D341Med (cell line): Measurements from ENCODE around the gene TEX13A.
"Not testable (repeated sequence)": the region's sequence is repeated elsewhere in the genome, so short reads cannot be mapped to it uniquely, and the experiment has no call there.

Source experiments
- DNase-seq: peaks from one replicate; pipeline ENCODE4 v3.0.0; 2012; ENCODE audit warnings: low spot score

The TEX13A gene

GRCh38 chrX:105220636-105221035 is at the start of gene TEX13A:
Gene TEX13A (minus strand): TSS chrX:105220694. CDS start chrX:105220397, 297 bp downstream.
- DNase-seq = no peak

GRCh38 chrX:105269386-105269785 is 48.9 kb upstream of the TEX13A start:
- no peak for DNase-seq

DNA sequence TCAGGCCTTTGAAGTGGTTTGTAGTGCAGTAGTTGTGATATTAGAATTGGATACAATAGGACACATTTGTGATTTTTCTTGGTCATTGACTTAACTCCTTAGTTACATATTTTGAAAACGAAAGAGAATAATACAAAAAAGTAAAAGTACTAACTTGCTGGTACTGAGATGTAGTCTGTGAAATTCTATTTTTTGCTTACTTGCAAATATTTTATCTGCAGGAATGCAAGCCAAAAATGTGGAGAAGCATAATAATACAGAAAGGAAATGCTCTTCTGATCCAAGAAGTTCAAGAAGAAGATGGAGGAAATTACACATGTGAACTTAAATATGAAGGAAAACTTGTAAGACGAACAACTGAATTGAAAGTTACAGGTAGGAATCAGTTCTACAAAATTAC is 46.7 kb upstream of the TEX13A start:
- no peak for DNase-seq

- no peak for DNase-seq
These were observed 46.0 kb upstream of the TEX13A start for GRCh38 chrX:105266456-105266855.

DNA sequence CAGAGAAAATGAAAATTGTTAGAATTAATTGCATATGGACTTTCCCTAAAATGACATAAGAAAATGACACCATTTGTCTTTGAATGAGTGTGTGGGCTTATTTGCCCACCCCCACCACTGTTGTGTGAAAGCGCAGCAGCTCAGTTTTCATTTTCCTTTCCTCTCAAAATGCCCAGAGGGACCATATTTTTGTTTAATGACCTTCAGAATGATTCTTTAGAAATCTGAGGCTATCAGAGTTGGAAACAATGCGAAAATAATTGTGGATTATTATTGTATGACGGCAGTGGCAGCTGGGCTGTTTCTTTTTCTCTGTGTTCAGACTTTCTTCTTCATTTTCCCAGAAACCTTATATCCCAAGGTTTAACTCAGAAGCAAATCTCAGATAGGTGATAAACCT is 44.6 kb upstream of the TEX13A start:
- DNase-seq = no peak

GRCh38 chrX:105263801-105264200 is 43.3 kb upstream of the TEX13A start:
- DNase-seq = no peak

- no peak for DNase-seq
These were observed 42.7 kb upstream of the TEX13A start for GRCh38 chrX:105263171-105263570.

- no peak for DNase-seq
These were observed 40.0 kb upstream of the TEX13A start for GRCh38 chrX:105260291-105261043.

GRCh38 chrX:105241056-105241455 is 20.6 kb upstream of the TEX13A start:
- DNase-seq = no peak

GRCh38 chrX:105237407-105237806 is 16.9 kb upstream of the TEX13A start:
- not testable (repeated sequence) for DNase-seq

DNA sequence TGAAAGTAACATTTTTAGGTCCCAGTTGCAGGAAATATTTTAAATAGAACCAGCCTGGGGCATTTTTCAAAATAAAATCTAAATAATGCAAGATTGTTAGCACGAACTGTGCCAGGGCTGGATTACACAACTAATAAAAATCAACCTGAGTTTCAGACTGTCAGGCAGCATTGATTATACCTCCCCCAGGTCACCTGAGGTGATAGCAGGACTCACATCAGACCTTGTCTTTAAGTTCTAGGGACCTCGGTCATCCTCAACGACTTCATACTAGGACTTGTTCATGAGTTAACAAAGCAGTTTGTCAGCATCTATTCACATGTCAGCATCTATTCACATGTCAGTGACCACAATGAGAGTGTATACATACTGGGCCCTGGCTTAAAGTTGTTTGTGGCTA is 8.7 kb upstream of the TEX13A start:
- no peak for DNase-seq

DNA sequence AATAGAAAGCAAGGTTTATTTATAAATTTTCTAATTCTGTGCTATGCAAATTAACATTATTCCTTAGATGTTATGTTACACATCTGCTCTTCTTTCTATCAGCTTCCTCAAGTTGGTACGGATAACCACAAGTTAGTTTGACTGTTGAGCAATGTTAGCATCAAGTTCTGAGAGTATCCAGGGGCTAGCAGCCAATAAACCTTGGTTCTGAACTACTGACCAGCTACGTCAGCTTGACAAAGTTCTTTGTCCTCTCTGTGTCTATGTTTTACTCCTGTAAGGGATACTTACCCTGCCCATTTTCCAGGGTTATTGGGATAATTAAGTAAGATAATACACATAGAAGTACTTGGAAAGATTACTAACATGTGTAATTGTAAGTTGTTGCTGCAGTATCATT is 8.1 kb upstream of the TEX13A start:
- DNase-seq = no peak

DNA sequence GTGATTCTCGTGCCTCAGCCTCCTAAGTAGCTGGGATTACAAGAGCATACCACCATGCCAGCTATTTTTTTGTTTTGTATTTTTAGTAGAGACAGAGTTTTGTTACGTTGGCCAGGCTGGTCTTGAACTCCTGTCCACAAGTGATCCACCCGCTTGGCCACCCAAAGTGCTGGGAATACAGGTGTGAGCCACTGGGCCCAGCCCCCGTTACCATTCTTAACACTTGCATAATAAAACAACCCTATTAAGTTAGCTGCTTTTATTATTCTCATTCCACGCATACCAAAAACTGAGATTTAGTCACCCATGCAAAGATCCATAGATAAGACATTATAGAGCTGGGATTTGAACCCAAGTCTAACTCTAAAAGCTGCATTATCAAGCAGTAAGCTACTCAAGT is 6.0 kb upstream of the TEX13A start:
- DNase-seq = no peak

- DNase-seq = no peak
These were observed 880 bp upstream of the TEX13A start for GRCh38 chrX:105221374-105221773.

- DNase-seq = no peak
These were observed 766 bp downstream of the TEX13A start for GRCh38 chrX:105219454-105220401.

- DNase-seq = no peak
These were observed 9.4 kb downstream of the TEX13A start for GRCh38 chrX:105211066-105211575.

- no peak for DNase-seq
These were observed 10.2 kb downstream of the TEX13A start for GRCh38 chrX:105210258-105210657.

DNA sequence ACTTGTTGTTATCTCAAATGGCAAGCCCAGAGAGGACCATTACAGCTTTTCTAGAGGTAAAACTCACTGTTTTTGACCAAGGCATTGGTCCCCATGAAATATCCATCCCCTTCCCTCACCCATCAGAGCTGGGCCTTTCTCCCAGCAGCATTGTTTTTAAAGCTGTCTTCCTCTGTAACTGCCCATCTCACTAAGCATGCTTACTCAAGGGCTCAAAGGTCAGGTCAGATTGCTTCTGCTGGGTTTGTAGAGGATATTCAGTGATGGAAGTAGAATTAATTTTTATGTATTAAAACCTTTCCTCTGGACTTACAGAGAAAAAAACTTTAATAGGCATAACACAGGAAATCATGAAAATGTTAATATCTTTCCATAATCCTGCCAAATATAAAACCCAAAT is 11.1 kb downstream of the TEX13A start:
- DNase-seq = no peak

- peak; percentile 38 for DNase-seq
These were observed 28.6 kb downstream of the TEX13A start for GRCh38 chrX:105191878-105192277.

DNA sequence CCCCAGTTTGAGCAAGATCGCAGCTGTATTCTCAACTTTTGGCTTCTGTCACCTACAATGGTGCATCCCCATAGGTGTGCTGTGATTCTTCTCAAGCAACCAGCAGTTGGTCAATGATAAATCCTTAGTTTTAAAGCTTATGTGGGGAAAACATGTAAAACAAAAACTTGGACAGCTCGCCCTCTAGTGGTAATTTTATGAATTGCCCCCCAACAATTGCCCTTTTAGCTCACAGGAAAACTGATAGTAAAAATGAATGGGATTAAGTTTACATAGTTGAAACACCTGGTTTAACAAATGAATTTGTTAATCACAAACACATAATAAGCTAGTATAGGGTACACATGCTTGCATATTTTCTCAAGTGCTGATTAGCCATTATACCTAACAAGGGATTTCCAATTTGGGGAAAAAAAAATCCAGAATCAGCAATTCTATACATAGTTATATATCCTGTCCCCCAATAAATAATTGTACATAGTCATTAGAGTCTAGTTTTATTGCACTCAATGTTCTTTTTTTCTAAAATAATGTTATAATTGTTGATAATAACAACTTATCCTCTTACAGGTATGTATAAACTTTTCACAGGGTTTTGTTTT is 30.1 kb downstream of the TEX13A start:
- DNase-seq = peak; percentile 9

DNA sequence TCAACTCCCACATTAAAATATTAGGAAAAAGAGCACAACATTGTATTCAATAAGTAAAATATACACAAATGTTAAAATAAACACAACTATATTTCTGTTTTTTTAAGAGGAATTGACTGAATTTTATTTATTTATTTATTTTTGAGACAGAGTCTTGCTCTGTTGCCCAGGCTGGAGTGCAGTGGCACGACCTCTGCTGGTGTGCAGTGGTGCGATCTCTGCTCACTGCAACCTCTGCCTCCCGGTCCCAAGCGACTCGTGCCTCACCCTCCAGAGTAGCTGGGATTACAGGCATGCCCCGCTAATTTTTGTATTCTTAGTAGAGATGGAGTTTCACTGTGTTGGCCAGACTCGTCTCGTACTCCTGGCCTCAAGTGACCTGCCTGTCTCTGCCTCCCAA is 31.4 kb downstream of the TEX13A start:
- DNase-seq = no peak

GRCh38 chrX:105179644-105180043 is 40.9 kb downstream of the TEX13A start:
- no peak for DNase-seq

DNA sequence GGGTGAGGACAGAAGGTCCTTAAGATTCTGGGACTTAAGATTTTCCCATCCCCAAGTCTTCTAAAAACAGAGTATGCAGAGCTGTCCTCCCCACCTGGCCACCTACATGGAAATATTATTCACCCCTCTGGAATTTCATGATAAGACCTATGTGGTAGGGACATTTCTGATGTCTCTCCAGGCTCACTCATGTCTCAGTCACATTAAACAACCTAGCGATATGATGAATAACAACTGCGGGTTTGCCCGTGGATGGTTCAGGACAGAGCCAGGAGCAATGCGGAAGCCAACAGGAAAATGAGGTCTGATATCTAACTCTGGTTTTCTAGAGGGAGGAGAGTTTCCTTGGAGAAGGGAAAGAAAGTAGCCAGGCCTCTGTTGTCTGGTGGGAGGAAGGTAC is 47.4 kb downstream of the TEX13A start:
- no peak for DNase-seq
